Medulla oblongata (tissue), 1 donor: Measurements from ENCODE around the gene SHISA9.

Experiments used
- DNase-seq: peaks from one replicate; pipeline ENCODE4 v3.0.0-alpha.2; 2015; ENCODE audit errors: extremely low spot score

SHISA9 gene

GRCh38 chr16:13070268-13070667, 168.9 kb downstream of the SHISA9 start:
- DNase-seq = peak; percentile 5

GRCh38 chr16:13076878-13077277, 175.5 kb downstream of the SHISA9 start:
- DNase-seq = no peak

- no peak for DNase-seq
These were observed 176.4 kb downstream of the SHISA9 start for GRCh38 chr16:13077816-13078215.

GRCh38 chr16:13080531-13080930, 179.1 kb downstream of the SHISA9 start:
- no peak for DNase-seq

GRCh38 chr16:13081825-13082331, 180.5 kb downstream of the SHISA9 start:
- no peak for DNase-seq

- no peak for DNase-seq
These were observed 182.3 kb downstream of the SHISA9 start for GRCh38 chr16:13083681-13084080.

- no peak for DNase-seq
These were observed 182.9 kb downstream of the SHISA9 start for GRCh38 chr16:13084331-13084730.

GRCh38 chr16:13093661-13094060, 192.3 kb downstream of the SHISA9 start:
- no peak for DNase-seq

GRCh38 chr16:13095061-13095460, 193.7 kb downstream of the SHISA9 start:
- DNase-seq = no peak

GRCh38 chr16:13098536-13098935, 197.1 kb downstream of the SHISA9 start:
- no peak for DNase-seq

GRCh38 chr16:13099822-13100221, 198.4 kb downstream of the SHISA9 start:
- DNase-seq = no peak

GRCh38 chr16:13100970-13101369, 199.6 kb downstream of the SHISA9 start:
- DNase-seq = no peak

GRCh38 chr16:13101828-13102227, 200.4 kb downstream of the SHISA9 start:
- DNase-seq = no peak

- DNase-seq = no peak
These were observed 201.0 kb downstream of the SHISA9 start for GRCh38 chr16:13102401-13102800.

- DNase-seq = no peak
These were observed 202.6 kb downstream of the SHISA9 start for GRCh38 chr16:13103831-13104530.

- DNase-seq = no peak
These were observed 203.4 kb downstream of the SHISA9 start for GRCh38 chr16:13104772-13105171.

- no peak for DNase-seq
These were observed 204.0 kb downstream of the SHISA9 start for GRCh38 chr16:13105427-13105826.

GRCh38 chr16:13106464-13106863, 205.1 kb downstream of the SHISA9 start:
- no peak for DNase-seq

GRCh38 chr16:13108126-13108525, 206.7 kb downstream of the SHISA9 start:
- no peak for DNase-seq

GRCh38 chr16:13109171-13109570, 207.8 kb downstream of the SHISA9 start:
- DNase-seq = no peak

- peak; percentile 39 for DNase-seq
These were observed 208.9 kb downstream of the SHISA9 start for GRCh38 chr16:13110124-13110796.

- DNase-seq = no peak
These were observed 210.3 kb downstream of the SHISA9 start for GRCh38 chr16:13111747-13112146.

- DNase-seq = no peak
These were observed 212.3 kb downstream of the SHISA9 start for GRCh38 chr16:13113741-13114140.
